ENCODE results near the gene CLSTN2.

DNA sequence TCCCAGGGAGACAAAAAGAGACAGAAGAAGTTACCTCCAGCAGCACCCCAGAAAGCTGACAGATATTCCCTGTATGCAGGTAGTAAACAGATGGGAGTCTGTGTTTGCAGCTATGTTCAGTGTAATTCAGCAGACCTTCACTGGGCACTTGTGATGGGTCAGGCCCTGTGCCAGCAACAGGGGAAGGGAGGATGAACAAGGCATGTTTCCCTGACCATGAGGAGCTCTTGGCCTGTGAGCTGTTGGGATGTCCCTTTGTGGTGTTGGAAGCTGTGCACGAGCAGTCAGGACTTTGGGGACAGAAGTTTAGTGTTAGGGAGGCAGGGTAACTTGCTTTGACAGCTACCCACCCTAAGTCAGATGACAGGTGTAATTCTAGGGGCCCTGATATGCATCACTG lies 636.9 kb downstream of the CLSTN2 start:
- TF ChIP-seq, protein P1, sequence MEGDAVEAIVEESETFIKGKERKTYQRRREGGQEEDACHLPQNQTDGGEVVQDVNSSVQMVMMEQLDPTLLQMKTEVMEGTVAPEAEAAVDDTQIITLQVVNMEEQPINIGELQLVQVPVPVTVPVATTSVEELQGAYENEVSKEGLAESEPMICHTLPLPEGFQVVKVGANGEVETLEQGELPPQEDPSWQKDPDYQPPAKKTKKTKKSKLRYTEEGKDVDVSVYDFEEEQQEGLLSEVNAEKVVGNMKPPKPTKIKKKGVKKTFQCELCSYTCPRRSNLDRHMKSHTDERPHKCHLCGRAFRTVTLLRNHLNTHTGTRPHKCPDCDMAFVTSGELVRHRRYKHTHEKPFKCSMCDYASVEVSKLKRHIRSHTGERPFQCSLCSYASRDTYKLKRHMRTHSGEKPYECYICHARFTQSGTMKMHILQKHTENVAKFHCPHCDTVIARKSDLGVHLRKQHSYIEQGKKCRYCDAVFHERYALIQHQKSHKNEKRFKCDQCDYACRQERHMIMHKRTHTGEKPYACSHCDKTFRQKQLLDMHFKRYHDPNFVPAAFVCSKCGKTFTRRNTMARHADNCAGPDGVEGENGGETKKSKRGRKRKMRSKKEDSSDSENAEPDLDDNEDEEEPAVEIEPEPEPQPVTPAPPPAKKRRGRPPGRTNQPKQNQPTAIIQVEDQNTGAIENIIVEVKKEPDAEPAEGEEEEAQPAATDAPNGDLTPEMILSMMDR (IDR thresholded peaks at IDR 0.05; ENCODE audit: insufficient read depth, low read depth, low read length): no peak
- no peak for TF ChIP-seq EZH2 (IDR thresholded peaks at IDR 0.05; ENCODE audit: insufficient read depth, low read length)
